Measurements from ENCODE around the gene SLC25A18.
A peak's percentile ranks its signal among the peaks of the same experiment; 100 is the strongest.
"Not testable (repeated sequence)": the region's sequence is repeated elsewhere in the genome, so short reads cannot be mapped to it uniquely, and the experiment has no call there.

Gene SLC25A18

DNA sequence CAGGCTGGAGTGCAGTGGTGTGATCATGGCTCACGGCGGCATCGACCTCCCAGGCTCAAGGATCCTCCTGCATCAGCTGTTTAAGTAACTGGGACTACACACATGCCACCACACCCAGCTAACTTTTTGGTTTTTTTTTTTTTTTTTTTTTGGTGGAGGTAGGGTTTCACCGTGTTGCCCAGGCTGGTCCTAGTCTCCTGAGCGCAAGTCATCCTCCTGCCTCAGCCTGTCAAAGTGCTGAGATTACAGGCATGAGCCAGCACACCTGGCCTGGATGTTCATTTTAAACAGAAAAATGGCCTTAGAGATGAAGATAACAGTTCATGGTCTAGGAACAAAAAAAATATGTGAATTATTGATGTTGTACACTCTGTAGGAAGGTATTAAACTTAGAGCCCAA is 13.6 kb upstream of the SLC25A18 start:
- DNase-seq (ENCODE audit: low read depth) = no peak
- TF ChIP-seq, protein P1, sequence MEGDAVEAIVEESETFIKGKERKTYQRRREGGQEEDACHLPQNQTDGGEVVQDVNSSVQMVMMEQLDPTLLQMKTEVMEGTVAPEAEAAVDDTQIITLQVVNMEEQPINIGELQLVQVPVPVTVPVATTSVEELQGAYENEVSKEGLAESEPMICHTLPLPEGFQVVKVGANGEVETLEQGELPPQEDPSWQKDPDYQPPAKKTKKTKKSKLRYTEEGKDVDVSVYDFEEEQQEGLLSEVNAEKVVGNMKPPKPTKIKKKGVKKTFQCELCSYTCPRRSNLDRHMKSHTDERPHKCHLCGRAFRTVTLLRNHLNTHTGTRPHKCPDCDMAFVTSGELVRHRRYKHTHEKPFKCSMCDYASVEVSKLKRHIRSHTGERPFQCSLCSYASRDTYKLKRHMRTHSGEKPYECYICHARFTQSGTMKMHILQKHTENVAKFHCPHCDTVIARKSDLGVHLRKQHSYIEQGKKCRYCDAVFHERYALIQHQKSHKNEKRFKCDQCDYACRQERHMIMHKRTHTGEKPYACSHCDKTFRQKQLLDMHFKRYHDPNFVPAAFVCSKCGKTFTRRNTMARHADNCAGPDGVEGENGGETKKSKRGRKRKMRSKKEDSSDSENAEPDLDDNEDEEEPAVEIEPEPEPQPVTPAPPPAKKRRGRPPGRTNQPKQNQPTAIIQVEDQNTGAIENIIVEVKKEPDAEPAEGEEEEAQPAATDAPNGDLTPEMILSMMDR (conservative IDR thresholded peaks at IDR 0.05; ENCODE audit: control insufficient read depth, insufficient read depth, low read depth, low read length) = no peak

DNA sequence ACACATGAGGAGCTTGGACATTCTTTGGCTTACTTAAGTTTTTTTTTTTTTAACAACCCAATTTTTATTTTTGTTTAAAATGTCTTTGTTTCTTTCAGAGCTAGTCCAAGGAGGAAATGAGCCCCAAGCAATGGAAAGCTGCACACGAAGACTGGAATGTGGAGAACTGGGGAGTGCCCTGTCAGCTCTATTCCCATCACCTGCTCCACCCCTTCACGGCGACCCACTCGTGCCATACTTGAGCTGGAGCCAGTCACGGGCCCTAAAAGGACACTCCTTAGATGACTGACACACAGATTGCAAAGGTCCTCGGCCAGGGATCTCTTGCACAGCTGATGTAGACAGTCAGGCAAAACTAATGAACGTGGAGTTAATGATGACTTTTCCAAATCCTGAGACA is 10.6 kb upstream of the SLC25A18 start:
- H3K4me3 ChIP-seq (ENCODE audit: control insufficient read depth, low read depth, low read length) = no peak overlapping the region
- DNase-seq (ENCODE audit: low read depth) = no peak

More for the DNA sequence above, 13.6 kb upstream of the SLC25A18 start:
- H3K4me3 ChIP-seq (ENCODE audit: control insufficient read depth, low read depth, low read length) = no peak overlapping the region

DNA sequence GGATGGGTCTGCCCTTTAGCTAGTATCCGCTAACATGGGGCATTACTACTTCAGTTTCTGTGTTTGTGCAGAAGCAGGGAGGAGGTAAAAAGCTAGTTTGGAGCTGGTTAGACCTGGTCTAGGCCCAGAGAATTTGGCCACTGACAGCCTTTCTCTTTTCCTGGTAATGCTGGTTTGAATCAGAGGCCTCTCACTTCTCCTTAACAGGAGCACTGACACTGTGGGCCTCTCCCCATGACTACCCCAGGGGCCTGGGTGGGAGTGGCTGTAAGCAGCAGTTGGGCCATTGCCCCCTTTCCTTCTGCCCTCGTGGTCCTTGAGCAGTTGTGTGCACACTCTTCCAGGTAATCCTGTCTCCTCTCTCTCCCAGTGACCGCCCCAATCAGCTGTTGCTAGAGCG is 8.5 kb upstream of the SLC25A18 start:
- TF ChIP-seq, protein P1 (conservative IDR thresholded peaks at IDR 0.05; ENCODE audit: control insufficient read depth, insufficient read depth, low read depth, low read length) = no peak
- H3K4me3 ChIP-seq (ENCODE audit: control insufficient read depth, low read depth, low read length) = no peak overlapping the region
- no peak for DNase-seq (ENCODE audit: low read depth)

More for the DNA sequence above, 10.6 kb upstream of the SLC25A18 start:
- TF ChIP-seq, protein P1 (conservative IDR thresholded peaks at IDR 0.05; ENCODE audit: control insufficient read depth, insufficient read depth, low read depth, low read length) = no peak

DNA sequence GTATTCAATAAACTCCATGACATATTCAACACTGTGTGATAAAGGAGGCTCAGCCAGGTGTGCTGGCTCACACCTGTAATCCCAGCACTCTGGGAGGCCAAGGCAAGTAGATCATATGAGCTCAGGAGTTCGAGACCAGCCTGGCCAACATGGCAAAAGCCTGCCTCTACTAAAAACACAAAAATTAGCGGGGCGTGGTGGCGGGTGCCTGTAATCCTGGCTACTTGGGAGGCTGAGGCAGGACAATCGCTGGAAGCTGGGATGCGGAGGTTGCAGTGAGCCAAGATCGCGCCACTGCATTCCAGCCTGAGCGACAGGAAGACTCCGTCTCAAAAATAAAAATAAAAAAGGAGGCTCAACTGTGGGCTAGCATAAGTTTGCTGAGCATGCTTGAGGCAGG is 4.1 kb upstream of the SLC25A18 start:
- TF ChIP-seq, protein P1 (conservative IDR thresholded peaks at IDR 0.05; ENCODE audit: control insufficient read depth, insufficient read depth, low read depth, low read length) = no peak
- DNase-seq (ENCODE audit: low read depth) = no peak
- H3K4me3 ChIP-seq (ENCODE audit: control insufficient read depth, low read depth, low read length) = no peak overlapping the region

DNA sequence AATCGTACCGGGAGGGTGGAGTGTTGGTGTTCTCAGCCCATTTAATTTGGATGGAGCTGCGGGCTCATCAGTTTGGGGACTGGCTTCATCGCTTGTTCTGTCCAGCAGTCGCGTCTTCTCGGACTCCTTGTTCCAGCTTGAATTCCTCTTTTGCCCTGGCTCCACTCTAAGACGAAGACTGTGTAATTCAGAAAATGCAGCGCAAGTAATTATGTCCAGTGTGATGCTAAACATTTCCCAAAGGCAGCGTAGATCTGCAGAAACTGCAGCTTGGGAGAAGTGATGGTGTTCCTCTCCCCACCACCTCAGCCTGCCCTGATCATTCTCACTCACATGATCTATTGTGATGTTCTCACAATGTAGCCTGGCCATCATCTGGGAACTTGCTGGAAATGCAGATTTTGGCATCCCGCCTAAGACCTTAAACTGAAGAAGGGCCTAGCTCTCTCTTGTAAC is 666 bp downstream of the SLC25A18 start:
- TF ChIP-seq, protein P1 (conservative IDR thresholded peaks at IDR 0.05; ENCODE audit: control insufficient read depth, insufficient read depth, low read depth, low read length) = peak; percentile 8
- H3K4me3 ChIP-seq (ENCODE audit: control insufficient read depth, low read depth, low read length) = no peak overlapping the region
- DNase-seq (ENCODE audit: low read depth) = peak; percentile 84

DNA sequence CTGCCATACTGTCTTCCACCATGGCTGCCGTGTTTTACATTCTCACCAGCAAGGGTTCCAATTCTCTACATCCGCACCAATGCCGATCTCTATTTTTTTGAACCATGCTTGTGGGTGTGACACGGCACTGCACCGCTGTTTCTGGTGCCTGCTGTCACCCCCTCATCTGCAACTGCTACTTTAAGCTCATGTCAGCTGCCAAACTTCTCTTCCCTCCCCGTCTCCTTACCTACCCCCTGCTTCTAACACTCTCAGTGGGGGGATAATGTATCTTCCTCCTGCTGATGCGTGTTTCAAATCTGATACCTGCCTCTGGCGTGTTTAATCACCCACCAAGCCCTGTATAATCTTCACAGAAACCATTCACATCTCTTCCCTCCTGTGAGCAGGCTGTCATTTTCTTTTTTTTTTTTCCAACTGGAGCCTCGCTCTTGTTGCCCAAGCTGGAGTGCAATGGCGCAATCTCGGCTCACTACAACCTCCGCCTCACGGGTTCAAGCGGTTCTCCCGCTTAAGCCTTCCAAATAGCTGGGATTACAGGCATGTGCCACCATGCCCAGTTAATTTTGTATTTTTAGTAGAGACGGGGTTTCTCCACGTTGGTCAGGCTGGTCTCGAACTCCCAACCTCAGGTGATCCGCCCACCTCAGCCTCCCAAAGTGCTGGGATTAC is 2.9 kb downstream of the SLC25A18 start:
- H3K4me3 ChIP-seq (ENCODE audit: control insufficient read depth, low read depth, low read length); DNase-seq (ENCODE audit: low read depth): not testable (repeated sequence)

DNA sequence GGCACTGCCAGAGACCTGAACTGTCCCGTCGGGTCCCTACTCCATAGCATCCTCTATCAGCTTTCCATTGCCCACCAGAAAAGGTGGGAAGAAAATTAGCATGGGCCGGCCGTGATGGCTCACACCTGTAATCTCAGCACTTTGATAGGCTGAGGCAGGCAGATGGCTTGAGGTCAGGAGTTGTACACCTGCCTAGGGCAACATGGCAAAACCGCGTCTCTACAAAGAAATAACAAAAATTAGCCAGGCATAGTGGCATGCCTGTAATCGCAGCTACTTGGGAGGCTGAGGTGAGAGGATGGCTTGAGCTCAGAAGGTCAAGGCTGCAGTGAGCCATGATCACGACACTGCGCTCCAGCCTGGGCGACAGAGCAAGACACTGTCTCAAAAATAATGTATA is 3.5 kb downstream of the SLC25A18 start:
- no peak overlapping the region for H3K4me3 ChIP-seq (ENCODE audit: control insufficient read depth, low read depth, low read length)
- TF ChIP-seq, protein P1 (conservative IDR thresholded peaks at IDR 0.05; ENCODE audit: control insufficient read depth, insufficient read depth, low read depth, low read length) = no peak
- DNase-seq (ENCODE audit: low read depth) = no peak
